Left hindlimb (tissue), 1 donor: ENCODE results near the gene TACC2.
"Not testable (repeated sequence)": the region's sequence is repeated elsewhere in the genome, so short reads cannot be mapped to it uniquely, and the experiment has no call there.

Experiments used
- DNase-seq: peaks from one replicate; pipeline ENCODE4 v3.0.0-alpha.2; 2018

Gene TACC2

DNA sequence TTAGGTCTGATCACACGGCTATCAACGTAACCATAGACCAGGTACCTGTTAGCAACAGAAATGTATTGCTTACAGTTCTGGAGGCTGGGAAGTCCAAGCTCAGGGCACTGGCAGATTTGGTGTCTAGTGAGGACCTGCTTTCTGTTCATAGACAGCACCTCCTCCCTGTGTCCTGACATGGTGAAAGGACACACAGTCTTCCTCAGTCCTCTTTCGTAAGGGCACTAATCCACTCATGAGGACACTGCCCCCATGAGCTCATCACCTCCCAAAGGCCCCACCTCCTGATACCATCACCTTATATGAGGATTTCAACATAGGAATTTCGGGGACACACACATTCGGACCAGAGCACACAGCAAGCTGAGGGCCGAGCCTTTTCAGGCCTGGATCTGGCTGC, 210.7 kb downstream of the TACC2 start:
- no peak for DNase-seq

DNA sequence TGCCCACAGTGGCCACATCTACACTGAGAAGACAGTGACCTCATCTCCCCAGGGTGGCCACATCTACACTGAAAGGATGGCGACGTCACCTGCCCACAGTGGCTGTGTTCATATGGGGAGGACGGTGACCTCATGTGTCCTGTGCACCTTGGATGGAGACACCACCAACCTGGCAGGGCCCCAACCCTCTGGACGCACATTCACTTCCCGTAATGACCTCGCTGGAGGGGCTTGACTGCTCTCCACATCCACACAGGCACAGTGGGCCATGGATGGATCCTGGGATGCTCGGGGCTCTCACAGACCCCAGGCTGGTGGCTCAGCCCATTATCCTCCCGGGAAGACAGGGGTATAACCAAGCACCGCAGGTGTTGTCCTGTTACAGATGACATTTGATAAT, 212.4 kb downstream of the TACC2 start:
- no peak for DNase-seq

DNA sequence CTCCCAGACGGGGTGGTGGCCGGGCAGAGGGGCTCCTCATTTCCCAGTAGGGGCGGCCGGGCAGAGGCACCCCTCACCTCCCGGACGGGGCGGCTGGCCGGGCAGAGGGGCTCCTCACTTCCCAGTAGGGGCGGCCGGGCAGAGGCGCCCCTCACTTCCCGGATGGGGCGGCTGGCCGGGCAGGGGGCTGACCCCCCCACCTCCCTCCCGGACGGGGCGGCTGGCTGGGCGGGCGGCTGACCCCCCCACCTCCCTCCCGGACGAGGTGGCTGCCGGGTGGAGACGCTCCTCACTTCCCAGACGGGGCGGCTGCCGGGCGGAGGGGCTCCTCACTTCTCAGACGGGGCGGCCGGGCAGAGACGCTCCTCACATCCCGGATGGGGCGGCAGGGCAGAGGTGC, 214.2 kb downstream of the TACC2 start:
- DNase-seq: not testable (repeated sequence)

DNA sequence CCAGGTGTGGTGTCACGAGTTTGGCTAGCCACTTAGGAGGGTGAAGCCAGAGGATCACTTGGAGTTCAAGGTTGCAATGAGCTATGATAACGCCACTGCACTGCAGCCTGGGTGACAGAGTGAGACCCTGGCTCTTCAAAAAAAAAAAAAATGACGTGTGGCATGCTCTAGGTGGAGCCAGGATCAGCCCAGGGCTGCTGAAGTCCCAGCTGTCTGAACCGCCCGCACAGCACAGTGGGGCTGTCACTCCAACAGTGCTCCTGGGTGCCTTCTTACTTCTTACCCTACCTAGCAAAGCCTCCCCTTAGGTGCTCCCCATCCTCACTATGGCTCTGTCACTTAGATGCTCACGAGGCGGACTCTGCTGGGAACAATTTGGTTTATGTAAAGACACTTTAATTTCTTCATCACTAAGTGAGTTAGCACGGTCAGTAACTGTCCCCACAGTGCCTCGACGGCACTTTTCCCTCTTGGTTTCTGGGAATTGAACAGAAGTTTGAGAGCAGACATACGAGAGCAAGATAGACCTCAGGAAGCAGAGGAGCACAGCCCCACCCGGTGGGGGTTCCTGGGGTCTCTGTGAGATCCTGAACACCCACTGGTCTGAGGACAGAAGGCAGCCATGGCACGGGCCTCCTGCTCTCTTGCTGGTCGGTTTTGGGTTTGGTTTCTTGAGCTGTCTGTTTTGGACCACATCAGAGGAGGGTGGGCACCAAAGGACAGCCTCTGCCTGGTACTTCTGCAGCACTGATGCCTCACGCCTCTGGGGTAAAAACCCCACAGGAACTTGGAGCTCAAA, 215.9 kb downstream of the TACC2 start:
- DNase-seq: no peak

DNA sequence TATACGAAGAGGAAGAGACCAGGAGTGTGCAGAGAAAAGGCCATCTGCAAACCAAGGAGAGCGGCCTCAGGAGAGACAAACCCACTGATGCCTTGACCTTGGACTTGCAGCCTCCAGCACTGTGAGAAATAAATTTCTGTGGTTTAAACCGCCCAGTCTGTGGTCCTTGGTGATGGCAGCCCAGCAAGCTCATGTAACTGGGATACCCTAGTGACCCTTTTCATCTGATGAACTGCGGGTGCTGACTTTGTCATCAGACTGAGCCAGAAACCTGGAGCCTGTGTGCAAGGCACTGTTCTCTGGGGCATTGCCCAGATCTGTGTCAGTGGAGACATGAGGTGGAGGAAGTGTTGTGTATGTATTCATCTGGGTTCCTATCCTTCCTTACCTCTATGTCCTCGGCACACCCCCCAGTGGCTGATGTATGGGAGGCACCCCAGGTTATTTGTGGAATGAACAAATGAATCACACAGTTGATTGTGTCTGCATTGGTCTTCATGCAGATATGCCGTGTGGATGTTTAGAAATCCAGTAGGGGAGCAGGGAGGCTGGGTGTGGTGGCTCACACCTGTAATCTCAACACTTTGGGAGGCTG, 217.6 kb downstream of the TACC2 start:
- no peak for DNase-seq

DNA sequence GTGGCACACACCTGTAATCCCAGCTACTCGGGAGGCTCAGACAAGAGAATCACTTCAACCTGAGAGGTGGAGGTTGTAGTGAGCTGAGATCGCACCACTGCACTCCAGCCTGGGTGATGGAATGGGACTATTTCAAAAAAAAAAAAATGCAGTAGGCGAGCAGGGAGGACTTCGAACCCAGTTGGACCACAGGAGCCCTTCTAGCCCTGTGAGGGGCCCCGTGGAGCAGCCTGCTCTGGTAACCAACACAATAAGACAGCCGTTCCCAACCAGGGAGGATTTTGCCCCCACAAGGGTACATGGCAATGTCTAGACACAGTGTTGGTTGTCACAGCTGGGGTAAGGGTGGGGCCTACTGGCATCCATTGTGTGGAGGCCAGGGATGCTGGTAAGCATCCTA, 218.2 kb downstream of the TACC2 start:
- DNase-seq: no peak

DNA sequence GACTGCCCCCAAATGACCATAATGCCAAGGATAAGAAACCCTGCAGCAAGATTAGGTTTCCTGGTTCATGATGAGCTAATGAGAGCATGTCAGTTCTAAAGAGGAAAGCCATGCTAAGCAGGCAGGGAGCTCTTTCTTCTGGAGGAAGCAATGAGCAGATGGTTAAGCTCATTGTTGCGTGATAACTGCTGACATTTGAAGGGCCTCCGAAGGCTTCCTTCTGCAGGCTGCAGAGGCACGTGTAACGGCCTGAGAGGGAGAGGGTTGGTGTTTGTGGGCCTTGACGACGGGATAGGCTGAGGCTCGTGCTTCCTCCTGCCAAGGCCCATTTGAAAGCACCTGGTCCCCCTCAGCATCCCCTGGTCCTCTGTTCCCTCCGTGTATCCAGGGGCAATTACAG, 218.6 kb downstream of the TACC2 start:
- DNase-seq: no peak

DNA sequence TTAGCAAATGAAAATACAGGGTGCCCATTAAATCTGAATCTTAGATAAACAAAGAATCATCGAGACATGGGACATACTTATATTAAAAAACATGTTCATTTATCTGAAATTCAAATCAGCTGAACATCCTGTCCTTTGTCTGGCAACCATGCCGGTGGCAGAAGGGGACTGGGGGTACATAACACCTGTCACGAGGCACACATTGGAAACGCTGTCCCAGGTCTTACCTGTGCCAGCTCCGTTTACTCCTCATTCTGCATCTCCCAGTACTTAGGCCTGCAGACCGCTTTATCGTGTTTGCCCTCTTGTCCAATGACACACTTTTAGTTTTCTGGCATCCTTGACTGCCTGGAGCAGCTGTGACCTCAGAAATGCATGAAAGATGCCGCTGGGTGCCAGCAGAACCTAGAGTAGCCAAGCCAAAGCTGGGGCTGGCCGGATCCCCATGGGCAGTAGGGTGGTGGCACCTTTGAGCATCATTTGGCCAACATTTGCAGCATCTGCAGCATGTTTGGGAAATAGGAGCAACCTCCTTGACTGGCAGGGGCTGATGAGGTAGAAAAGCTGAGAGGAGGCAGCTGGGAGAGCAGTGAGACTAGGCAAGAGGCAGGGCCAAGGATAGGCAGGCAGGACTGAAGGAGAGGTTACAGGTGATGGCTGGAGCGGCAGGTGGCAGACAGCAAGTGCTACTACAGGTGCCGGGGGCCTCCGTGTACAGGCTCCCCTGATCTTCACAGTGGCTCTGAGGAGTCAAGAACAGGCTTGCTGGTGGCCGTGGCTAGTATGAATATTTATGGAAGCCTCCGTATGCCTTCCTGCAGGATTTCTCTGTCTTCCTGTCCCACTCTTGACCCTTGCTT, 219.8 kb downstream of the TACC2 start:
- no peak for DNase-seq

DNA sequence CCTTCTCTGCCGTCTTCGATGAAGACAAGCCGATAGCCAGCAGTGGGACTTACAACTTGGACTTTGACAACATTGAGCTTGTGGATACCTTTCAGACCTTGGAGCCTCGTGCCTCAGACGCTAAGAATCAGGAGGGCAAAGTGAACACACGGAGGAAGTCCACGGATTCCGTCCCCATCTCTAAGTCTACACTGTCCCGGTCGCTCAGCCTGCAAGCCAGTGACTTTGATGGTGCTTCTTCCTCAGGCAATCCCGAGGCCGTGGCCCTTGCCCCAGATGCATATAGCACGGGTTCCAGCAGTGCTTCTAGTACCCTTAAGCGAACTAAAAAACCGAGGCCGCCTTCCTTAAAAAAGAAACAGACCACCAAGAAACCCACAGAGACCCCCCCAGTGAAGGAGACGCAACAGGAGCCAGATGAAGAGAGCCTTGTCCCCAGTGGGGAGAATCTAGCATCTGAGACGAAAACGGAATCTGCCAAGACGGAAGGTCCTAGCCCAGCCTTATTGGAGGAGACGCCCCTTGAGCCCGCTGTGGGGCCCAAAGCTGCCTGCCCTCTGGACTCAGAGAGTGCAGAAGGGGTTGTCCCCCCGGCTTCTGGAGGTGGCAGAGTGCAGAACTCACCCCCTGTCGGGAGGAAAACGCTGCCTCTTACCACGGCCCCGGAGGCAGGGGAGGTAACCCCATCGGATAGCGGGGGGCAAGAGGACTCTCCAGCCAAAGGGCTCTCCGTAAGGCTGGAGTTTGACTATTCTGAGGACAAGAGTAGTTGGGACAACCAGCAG, 221.7 kb downstream of the TACC2 start:
- DNase-seq: no peak

DNA sequence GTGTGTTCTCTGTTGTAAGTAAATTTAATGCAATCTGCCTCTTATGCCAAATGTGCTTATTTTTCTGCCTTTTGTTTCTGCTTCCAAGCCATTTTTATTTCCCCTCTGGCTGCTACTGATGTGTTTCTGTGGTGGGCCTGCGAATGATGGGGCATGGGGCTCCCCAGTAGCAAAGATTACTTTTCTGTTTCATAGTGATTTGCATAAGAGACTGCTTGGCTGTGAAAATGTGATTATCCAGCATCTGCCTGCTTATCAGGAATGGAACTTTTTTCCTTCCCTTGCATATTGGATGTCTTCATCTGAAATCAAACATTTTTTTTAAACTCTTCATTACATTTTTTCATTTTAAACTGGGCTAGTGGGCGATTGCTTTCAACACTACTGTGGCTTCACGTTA, 224.4 kb downstream of the TACC2 start:
- DNase-seq: no peak

DNA sequence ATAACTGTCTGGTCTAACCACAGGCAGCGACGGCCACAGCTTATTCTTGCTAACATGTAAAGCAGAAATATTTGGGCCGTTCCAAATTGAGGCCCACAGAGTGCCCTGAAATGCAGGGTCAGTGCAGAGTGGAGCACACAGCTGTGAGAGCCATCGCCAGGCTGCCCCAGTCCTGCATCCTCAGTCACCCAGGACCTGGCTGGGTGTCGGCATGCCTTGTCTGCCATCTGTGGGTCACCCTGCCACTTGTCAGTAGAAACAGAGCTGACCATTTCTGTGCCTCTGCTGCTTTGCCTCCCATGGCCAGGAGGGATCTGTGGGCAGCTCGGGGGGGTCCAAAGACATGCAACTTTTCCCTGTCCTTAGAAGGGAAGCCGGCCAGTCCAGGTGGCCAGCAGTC, 224.8 kb downstream of the TACC2 start:
- no peak for DNase-seq

DNA sequence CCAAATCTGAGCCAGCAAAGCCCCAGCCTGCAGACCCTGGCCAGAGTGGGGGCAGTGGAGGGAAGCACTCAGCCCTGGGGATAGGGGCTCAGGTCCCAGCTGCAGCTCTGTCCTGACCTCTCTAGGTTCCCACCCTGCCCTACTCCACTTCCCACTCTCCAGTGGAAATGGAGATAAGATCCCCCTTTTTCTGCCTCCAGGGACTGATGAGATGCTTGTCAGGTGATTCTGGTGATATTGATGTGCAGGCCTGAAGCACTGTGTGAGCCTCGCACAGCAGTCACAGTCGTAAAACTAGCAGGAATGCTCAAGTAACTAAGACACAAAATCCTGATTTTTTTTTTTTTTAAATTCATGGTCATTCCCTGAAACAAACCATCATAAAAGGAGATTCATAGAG, 227.1 kb downstream of the TACC2 start:
- DNase-seq: no peak

DNA sequence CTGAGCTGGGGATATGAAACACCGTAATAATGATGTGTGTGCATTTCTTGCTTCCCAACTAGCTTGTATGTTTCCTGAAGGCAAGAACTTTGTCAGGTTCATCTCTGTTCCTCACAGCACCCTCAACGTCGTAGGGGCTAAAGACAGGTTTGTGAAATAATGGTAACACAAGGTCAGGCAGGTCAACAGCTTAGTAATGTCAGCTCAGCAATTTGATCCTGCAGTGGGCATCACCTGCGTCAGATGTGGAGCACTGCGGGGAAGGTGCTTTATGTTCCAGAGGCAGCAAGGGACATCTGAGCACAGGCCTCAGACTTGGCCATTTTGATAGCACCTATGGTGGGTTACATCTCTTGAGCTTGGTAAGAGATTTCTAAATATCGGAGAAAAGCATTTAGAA, 230.4 kb downstream of the TACC2 start:
- no peak for DNase-seq

DNA sequence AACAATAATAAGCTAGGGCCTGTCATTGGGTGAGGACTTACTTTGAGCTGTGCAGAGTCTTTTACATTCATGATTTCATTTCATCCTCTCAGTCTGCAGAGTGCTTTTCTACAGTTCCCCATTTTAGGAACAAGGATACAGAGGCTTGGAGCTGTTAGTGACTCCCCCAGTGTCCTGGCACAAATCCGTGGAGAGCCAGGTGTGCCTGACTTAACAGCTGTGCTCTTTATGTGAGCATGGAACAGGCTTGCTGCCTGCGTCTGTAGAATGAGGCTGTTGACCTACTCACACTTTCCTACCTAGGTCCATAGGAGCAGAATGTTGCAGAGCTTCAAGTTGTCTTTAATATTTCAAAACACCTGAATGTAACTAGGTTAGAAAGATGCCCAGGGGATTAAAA, 231.8 kb downstream of the TACC2 start:
- no peak for DNase-seq

DNA sequence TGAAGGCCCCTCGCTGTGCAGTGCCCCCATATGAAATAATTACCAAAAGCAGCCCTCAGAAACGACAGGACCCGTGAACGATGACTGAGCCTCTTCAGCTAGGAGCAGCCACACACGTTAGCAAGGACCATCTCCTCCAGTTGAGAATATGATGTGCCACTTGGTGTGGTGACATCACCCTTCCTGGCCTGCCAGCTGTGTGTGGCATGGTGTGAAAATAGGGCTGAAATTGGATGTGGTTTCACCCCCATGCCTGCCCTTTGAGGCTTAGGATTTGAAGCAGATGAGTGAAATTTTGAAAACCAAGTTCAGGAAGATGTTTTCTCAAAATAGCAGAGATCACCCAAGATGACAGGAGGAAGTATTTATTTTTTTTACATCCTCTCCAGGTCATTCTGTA, 233.0 kb downstream of the TACC2 start:
- DNase-seq: no peak

DNA sequence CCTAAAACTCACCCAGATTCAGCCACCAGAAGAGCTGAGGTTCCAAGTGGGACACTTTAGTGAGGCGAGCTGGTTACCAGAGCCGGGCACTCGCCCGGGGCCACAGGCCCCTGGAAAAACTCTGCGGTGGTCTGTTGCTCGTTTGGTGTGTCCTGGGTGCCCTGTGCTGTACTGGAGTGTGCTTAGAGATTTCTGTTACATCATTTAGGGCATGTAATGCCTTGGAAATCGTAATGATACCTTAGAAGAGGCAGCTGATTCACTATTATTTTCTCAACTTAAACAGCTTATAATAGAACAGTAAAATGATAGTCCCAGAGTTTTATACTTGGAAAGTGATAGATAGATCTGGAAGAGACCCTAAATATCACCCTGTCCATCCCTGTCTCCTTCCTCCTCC, 233.7 kb downstream of the TACC2 start:
- DNase-seq: no peak

DNA sequence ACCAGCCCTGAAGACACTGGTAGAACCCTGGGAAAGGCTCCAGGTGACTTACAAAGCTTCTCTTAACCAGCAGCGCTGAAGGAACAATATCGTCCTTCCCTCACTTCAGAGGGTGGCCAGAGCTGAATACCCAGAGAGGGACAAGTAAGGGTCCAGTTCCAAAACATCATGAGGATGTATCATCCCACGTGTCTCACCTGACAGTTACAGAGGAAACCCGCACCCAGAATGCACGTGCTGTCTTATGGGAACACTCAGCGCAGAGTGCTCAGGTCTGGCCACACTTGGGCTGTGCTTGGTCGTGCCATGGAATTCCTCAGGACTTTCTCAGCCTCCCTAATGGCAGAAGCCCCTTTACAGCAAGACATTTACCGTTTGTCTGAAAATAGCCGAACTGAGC, 235.2 kb downstream of the TACC2 start:
- no peak for DNase-seq

DNA sequence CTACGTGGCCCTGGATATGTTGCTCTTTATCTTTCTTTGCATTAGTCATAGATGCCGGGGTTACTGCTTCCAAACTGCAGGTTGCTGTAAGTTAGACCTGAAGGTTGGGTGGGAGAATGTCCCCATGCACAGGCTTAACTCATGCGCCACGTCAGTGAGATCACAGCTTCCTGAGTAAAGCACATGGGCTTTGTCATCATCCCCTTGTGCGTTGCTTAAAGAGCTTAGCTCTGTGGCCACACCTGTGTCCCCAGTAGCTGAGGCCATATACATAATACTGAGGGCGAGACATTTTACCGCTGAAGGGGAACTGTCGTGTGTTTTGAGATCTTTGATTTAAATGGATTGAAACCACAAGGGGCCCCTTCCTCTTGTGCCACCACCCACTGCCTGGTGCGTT, 236.4 kb downstream of the TACC2 start:
- no peak for DNase-seq

DNA sequence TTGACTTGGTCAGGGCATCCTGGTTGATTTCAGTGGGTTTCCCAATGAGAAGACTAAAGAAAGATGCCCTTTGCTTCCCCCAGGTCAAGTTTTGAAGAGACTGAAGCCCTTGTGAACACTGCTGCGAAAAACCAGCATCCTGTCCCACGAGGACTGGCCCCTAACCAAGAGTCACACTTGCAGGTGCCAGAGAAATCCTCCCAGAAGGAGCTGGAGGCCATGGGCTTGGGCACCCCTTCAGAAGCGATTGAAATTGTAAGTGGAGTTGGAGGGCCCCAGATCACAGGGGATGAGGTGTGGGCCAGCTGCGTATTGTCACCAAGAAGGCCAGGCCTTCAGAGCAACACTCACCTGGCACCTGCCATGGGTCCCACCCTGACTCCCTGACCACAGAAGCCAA, 238.8 kb downstream of the TACC2 start:
- DNase-seq: no peak

DNA sequence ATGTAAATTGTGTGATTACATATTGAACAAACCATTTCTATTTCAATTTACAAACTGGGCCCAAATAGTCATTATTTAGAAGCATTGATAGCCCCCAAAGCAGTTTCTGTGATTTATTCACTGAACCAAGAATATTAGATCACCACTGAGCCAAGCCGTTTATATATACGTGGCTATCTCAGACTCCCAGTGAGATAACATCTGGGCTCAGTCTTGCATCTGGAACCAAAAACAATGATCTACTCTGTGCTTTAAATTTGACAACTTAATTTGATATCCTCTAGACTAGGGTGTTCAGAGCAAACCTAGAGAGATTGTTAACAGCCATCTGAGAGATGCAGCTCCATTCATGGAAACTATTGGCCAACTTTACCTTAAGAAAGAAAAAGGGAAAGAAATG, 240.7 kb downstream of the TACC2 start:
- no peak for DNase-seq

DNA sequence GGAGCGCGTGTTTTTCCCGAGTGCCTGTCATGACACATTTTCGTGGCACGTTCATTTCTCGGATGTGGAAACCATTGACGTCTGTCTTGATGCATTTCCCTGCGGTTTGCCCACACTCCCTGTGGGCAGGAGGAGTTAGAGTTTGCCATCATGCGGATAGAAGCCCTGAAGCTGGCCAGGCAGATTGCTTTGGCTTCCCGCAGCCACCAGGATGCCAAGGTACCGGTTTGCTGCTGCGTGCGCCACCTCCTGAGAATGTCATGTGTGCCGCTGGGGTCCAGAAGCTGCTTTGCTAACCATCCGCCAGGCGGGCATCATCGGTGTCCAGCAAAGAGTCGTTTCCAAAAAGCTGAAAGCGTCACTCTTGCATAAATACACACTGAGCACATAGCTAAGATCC, 241.3 kb downstream of the TACC2 start:
- no peak for DNase-seq

DNA sequence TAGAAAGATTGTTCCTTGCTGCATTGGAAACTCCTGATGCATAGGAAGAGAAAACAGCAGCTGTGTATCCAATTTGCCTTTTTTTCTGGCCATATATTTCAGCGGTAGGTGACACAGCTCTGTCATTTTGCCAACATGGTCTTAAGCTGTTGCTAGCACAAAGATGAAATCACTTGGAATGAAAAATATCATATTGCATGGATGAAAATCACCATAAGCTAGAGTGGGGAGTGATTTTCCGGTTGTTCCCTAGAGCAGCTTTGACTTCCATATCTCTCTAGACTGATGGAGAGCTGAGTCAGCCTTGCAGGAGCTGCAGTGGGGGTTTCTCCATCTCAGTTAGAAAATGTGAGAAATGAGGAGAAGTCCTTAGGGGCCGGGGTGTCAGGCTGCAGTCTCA, 243.8 kb downstream of the TACC2 start:
- peak; percentile 54 for DNase-seq

DNA sequence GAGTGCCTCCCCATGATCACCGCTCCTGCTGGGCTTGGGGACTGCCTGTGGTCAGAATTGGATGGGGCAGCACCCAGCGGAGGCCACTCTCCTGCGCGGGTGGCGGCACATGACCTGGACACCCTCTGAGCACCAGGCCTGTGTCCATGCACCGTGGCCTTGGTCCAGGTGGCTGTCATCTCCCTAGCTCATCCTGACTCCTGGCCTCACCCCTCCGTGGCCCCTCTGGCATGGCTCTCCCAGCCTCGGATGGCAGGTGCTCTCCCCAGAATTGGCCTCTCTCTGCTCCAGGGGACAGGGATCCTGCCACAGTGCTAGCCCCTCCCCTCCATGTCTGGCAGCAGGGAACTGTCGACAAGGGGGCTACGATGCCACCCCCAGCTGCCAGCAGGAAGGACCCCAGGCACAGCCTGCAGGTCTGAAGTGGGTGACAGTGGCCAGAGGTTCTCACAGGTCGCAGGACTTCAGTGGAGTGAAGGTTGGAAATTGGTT, 244.9 kb downstream of the TACC2 start:
- peak; percentile 59 for DNase-seq
